H9 (cell line): Measurements from ENCODE around the gene CASP10. TPM values are rescaled to one million over a fixed set of nuclear protein-coding genes. Genes with fewer than 3 reads are reported as not detected.

Experiments used
- DNase-seq: peaks from one replicate; pipeline ENCODE4 v3.0.0-alpha.2; 2017
- H2AFZ ChIP-seq: one replicate; pipeline ENCODE4 v1.6.1; 2013; ENCODE audit warnings: mild to moderate bottlenecking, low read length, control low read depth, moderate library complexity
- H2AK5ac ChIP-seq: 2 replicates; pipeline ENCODE4 v1.6.1; 2013; ENCODE audit warnings: low read length, control low read depth, mixed read lengths; ENCODE audit not compliant: insufficient read length
- H2BK120ac ChIP-seq: one replicate; pipeline ENCODE4 v1.6.1; 2013; ENCODE audit warnings: low read depth, mild to moderate bottlenecking, low read length, control low read depth, inconsistent platforms; ENCODE audit not compliant: poor library complexity, severe bottlenecking
- H2BK12ac ChIP-seq: 2 replicates; pipeline ENCODE4 v1.6.1; 2013; ENCODE audit warnings: low read length, control low read depth, mixed read lengths, low read depth; ENCODE audit not compliant: insufficient read length
- H2BK15ac ChIP-seq: 2 replicates; pipeline ENCODE4 v1.6.1; 2013; ENCODE audit warnings: low read depth, low read length, control low read depth
- H2BK20ac ChIP-seq: one replicate; pipeline ENCODE4 v1.6.1; 2013; ENCODE audit warnings: low read depth, mild to moderate bottlenecking, low read length, control low read depth, inconsistent platforms; ENCODE audit not compliant: poor library complexity, severe bottlenecking
- H2BK5ac ChIP-seq: 2 replicates; pipeline ENCODE4 v1.6.1; 2013; ENCODE audit warnings: low read length, control low read depth, mixed read lengths; ENCODE audit not compliant: insufficient read length
- H3K14ac ChIP-seq: 2 replicates; pipeline ENCODE4 v1.6.1; 2013; ENCODE audit warnings: low read length, control low read depth; ENCODE audit not compliant: insufficient read depth
- H3K18ac ChIP-seq: 2 replicates; pipeline ENCODE4 v1.6.1; 2013; ENCODE audit warnings: low read depth, mild to moderate bottlenecking, mixed read lengths, low read length, control low read depth; ENCODE audit not compliant: insufficient read length
- H3K23ac ChIP-seq: 2 replicates; pipeline ENCODE4 v1.6.1; 2013; ENCODE audit warnings: low read length, control low read depth, mixed read lengths, low read depth; ENCODE audit not compliant: insufficient read length
- H3K23me2 ChIP-seq: 2 replicates; pipeline ENCODE4 v1.6.1; 2013; ENCODE audit warnings: low read depth, mild to moderate bottlenecking, mixed read lengths, low read length, control low read depth; ENCODE audit not compliant: insufficient read length, poor library complexity, severe bottlenecking
- H3K27ac ChIP-seq: 2 replicates; pipeline ENCODE4 v1.5.1; 2013; ENCODE audit warnings: low read length, control low read depth, mixed read lengths, low read depth; ENCODE audit not compliant: insufficient read length
- H3K27me3 ChIP-seq: 2 replicates; pipeline ENCODE4 v1.6.1; 2013; ENCODE audit warnings: low read length, control low read depth, inconsistent platforms; ENCODE audit not compliant: insufficient read depth
- H3K4ac ChIP-seq: 2 replicates; pipeline ENCODE4 v1.6.1; 2013; ENCODE audit warnings: low read depth, mild to moderate bottlenecking, control low read depth, inconsistent platforms, low read length, moderate library complexity
- H3K4me1 ChIP-seq: 2 replicates; pipeline ENCODE4 v1.6.1; 2013; ENCODE audit warnings: low read length, control low read depth, inconsistent platforms; ENCODE audit not compliant: insufficient read depth
- H3K4me2 ChIP-seq: 2 replicates; pipeline ENCODE4 v1.6.1; 2013; ENCODE audit warnings: low read length, control low read depth, mixed read lengths; ENCODE audit not compliant: insufficient read length, insufficient read depth
- H3K56ac ChIP-seq: 2 replicates; pipeline ENCODE4 v1.6.1; 2013; ENCODE audit warnings: low read depth, mild to moderate bottlenecking, mixed read lengths, low read length, control low read depth; ENCODE audit not compliant: insufficient read length
- H3K79me1 ChIP-seq: 2 replicates; pipeline ENCODE4 v1.6.1; 2013; ENCODE audit warnings: low read depth, mild to moderate bottlenecking, moderate library complexity, low read length, control low read depth, inconsistent platforms; ENCODE audit not compliant: insufficient read depth, poor library complexity, severe bottlenecking
- H3K79me2 ChIP-seq: 2 replicates; pipeline ENCODE4 v1.6.1; 2013; ENCODE audit warnings: low read length, control low read depth, inconsistent platforms; ENCODE audit not compliant: insufficient read depth
- H3K9ac ChIP-seq: 2 replicates; pipeline ENCODE4 v1.6.1; 2013; ENCODE audit warnings: low read length, control low read depth, mixed read lengths; ENCODE audit not compliant: insufficient read length; ENCODE audit errors: extremely low read depth
- H3K9me3 ChIP-seq: one replicate; pipeline ENCODE4 v1.6.1; 2013; ENCODE audit warnings: low read depth, low read length, inconsistent platforms; ENCODE audit not compliant: control insufficient read depth
- H3T11ph ChIP-seq: one replicate; pipeline ENCODE4 v1.6.1; 2013; ENCODE audit warnings: mild to moderate bottlenecking, low read length, control low read depth, inconsistent platforms
- H4K20me1 ChIP-seq: one replicate; pipeline ENCODE4 v1.6.1; 2013; ENCODE audit not compliant: control insufficient read depth, insufficient read length, insufficient read depth
- H4K5ac ChIP-seq: 2 replicates; pipeline ENCODE4 v1.6.1; 2013; ENCODE audit warnings: low read depth, mild to moderate bottlenecking, mixed read lengths, low read length, control low read depth; ENCODE audit not compliant: insufficient read length
- H4K8ac ChIP-seq: replicated peaks from 2 replicates; pipeline ENCODE4 v1.6.1; 2013; ENCODE audit warnings: low read length, control low read depth, mixed read lengths, low read depth; ENCODE audit not compliant: insufficient read length
- H4K91ac ChIP-seq: 2 replicates; pipeline ENCODE4 v1.6.1; 2013; ENCODE audit warnings: low read depth, mild to moderate bottlenecking, moderate library complexity, mixed read lengths, low read length, control low read depth; ENCODE audit not compliant: insufficient read length
- H3K27ac Mint-ChIP-seq, 3 experiments: 2 replicates in 2 of 3; 3 replicates in 1 of 3; pipeline ENCODE4 v1.8.0; 2020 to 2021; ENCODE audit warnings: mixed read lengths in 3 of 3, mild to moderate bottlenecking in 1 of 3, moderate library complexity in 1 of 3
- H3K27me3 Mint-ChIP-seq: 2 replicates; pipeline ENCODE4 v1.8.0; 2021; ENCODE audit warnings: low read depth, mild to moderate bottlenecking, moderate library complexity, mixed read lengths
- H3K36me3 Mint-ChIP-seq, 3 experiments: 2 replicates in 2 of 3; 3 replicates in 1 of 3; pipeline ENCODE4 v1.8.0; 2020 to 2021; ENCODE audit warnings: low read depth in 3 of 3, mixed read lengths in 3 of 3; ENCODE audit not compliant: insufficient read depth in 1 of 3
- H3K4me1 Mint-ChIP-seq, 2 experiments: 2 replicates each; pipeline ENCODE4 v1.8.0; 2020; ENCODE audit warnings: mixed read lengths in 2 of 2
- H3K4me3 Mint-ChIP-seq, 2 experiments: 2 replicates in 1 of 2; 3 replicates in 1 of 2; pipeline ENCODE4 v1.8.0; 2020 to 2021; ENCODE audit warnings: mild to moderate bottlenecking in 2 of 2, mixed read lengths in 2 of 2, moderate library complexity in 1 of 2
- H3K9me3 Mint-ChIP-seq, 2 experiments: 2 replicates in 1 of 2; 3 replicates in 1 of 2; pipeline ENCODE4 v1.8.0; 2020; ENCODE audit warnings: mild to moderate bottlenecking in 2 of 2, mixed read lengths in 2 of 2, moderate library complexity in 1 of 2
- WGBS: extraction: QIAGEN DNeasy Blood & Tissue Kit; methylation state at CpG from one replicate; pipeline ENCODE4 v1.1.7; 2013; ENCODE audit warnings: missing lambda C conversion rate, low lambda C conversion rate, mixed read lengths; ENCODE audit not compliant: insufficient read length; ENCODE audit errors: extremely low coverage; 5-methylcytosine and 5-hydroxymethylcytosine counted together
- total RNA-seq: library from RNA; stranded (reverse); gene quantifications from 2 replicates; pipeline ENCODE4 v1.2.1, GENCODE V29; 2021
- TF ChIP-seq, protein P1 (sequence below): fragments of 200-600 bp; sonication (generic); conservative IDR thresholded peaks from 3 replicates; pipeline ENCODE4 v1.8.0; 2021; ENCODE audit warnings: antibody characterized with exemption, mild to moderate bottlenecking

Gene CASP10
- total RNA-seq, 1 experiment from 2014 or later, result 2.7 TPM

DNA sequence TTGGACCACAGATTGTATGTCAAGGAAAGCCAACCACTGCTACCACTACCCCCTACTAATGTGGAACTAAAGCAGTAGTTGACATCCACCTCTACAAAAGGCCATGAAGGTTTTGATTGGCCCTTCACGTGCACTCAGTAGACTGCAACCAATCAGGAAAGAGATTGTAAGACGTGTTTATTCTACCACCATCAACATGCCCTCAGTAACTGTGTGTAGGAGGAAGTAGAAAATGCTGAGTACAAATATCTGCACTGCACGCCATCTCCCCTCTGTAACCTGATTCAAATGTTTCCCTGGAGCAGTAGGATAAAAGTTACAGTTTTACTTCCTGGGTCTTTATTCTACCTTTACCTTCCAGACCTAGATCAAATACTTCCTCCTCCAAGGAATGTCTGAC, 2.9 kb upstream of the CASP10 start:
- no peak overlapping the region for H2BK120ac ChIP-seq
- no CpG with 5 or more reads among the region's 3 CpGs for WGBS
- no peak overlapping the region for H2AFZ ChIP-seq

More for the DNA sequence above, 2.9 kb upstream of the CASP10 start:
- Histone ChIP-seq H3K56ac (no peak overlapping the region), H3K18ac (no peak overlapping the region), H2AK5ac (no peak overlapping the region), H3K4me1 (no peaks in the 10 kb centered on the region; the same call in 1 of the 2 replicates), H4K91ac (no peak overlapping the region), H3K27me3 (no peaks in the 10 kb centered on the region), H3K4me2 (no peak overlapping the region), H3K4ac (no peak overlapping the region), H3K79me1 (no peaks in the 10 kb centered on the region), H4K20me1 (no peaks in the 10 kb centered on the region), H3T11ph (no peak overlapping the region), H2BK20ac (no peak overlapping the region), H3K79me2 (no peaks in the 10 kb centered on the region), H3K23ac (no peak overlapping the region), H2BK15ac (no peak overlapping the region), H3K27ac (no peak overlapping the region), H2BK5ac (no peak overlapping the region), H4K8ac (no peak overlapping the region), H4K5ac (no peak overlapping the region), H3K23me2 (no peaks in the 10 kb centered on the region), H3K9ac (no peak overlapping the region), H3K9me3 (peaks cover 9% of the 10 kb centered on the region), H2BK12ac (no peak overlapping the region), H3K14ac (no peak overlapping the region)
- TF ChIP-seq, protein P1, sequence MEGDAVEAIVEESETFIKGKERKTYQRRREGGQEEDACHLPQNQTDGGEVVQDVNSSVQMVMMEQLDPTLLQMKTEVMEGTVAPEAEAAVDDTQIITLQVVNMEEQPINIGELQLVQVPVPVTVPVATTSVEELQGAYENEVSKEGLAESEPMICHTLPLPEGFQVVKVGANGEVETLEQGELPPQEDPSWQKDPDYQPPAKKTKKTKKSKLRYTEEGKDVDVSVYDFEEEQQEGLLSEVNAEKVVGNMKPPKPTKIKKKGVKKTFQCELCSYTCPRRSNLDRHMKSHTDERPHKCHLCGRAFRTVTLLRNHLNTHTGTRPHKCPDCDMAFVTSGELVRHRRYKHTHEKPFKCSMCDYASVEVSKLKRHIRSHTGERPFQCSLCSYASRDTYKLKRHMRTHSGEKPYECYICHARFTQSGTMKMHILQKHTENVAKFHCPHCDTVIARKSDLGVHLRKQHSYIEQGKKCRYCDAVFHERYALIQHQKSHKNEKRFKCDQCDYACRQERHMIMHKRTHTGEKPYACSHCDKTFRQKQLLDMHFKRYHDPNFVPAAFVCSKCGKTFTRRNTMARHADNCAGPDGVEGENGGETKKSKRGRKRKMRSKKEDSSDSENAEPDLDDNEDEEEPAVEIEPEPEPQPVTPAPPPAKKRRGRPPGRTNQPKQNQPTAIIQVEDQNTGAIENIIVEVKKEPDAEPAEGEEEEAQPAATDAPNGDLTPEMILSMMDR, result no peak
- no peak overlapping the region for H3K4me3 Mint-ChIP-seq
- DNase-seq, result no peak
- no peaks in the 10 kb centered on the region; the same call in 1 of the 2 replicates for H3K27me3 Mint-ChIP-seq
- H3K27ac Mint-ChIP-seq, result no peak overlapping the region
- peaks cover 2 to 7% (median 4%) of the 10 kb centered on the region in 3 experiments; a peak in 5 of 7 replicates for H3K36me3 Mint-ChIP-seq
- H3K9me3 Mint-ChIP-seq, result peaks cover 23 to 25% of the 10 kb centered on the region in 2 experiments
- peaks cover 17 to 19% of the 10 kb centered on the region in 2 experiments for H3K4me1 Mint-ChIP-seq
